Naive thymus-derived CD8-positive, alpha-beta T cell (primary cell): ENCODE results near the gene PTGDR2. TPM values are rescaled to one million over a fixed set of nuclear protein-coding genes. Genes with fewer than 3 reads are reported as not detected.

Source experiments
- ATAC-seq, 2 donors: fragments of 150-1000 bp; cut with Tn5 transposase in 1 of 2; sonication (Bioruptor Pico), chemical (Tn5 transposase) in 1 of 2; 1 replicate in 1 of 2; 2 replicates in 1 of 2; pipeline ENCODE4 v1.10.0; 2021; ENCODE audit warnings: mild to moderate bottlenecking in 2 of 2, moderate library complexity in 2 of 2
- POLR2A ChIA-PET: fragments of 350-600 bp; sonication (Branson Sonifier 250); formaldehyde crosslinking; loops from one replicate; lab custom pipeline; 2021; ENCODE audit warnings: antibody characterized with exemption; lab: Charles Lee
- DNase-seq, 10 donors: peaks; one replicate each; pipeline versions ENCODE4 v3.0.0 to v3.0.0-alpha.2; 2020 to 2022
- H3K27ac Mint-ChIP-seq, 10 donors: one replicate each; pipeline ENCODE4 v1.8.0; 2020 to 2022; ENCODE audit warnings: mild to moderate bottlenecking in 10 of 10, mixed read lengths in 10 of 10, moderate library complexity in 4 of 10, inconsistent platforms in 1 of 10
- H3K27me3 Mint-ChIP-seq, 5 donors: one replicate each; pipeline ENCODE4 v1.8.0; 2021 to 2022; ENCODE audit warnings: mixed read lengths in 5 of 5
- H3K36me3 Mint-ChIP-seq, 3 donors: one replicate each; pipeline ENCODE4 v1.8.0; 2020 to 2022; ENCODE audit warnings: mixed read lengths in 3 of 3, mild to moderate bottlenecking in 2 of 3, inconsistent platforms in 1 of 3
- H3K4me1 Mint-ChIP-seq, 4 donors: one replicate each; pipeline ENCODE4 v1.8.0; 2021 to 2022; ENCODE audit warnings: mixed read lengths in 4 of 4
- H3K4me3 Mint-ChIP-seq, 10 donors: one replicate each; pipeline ENCODE4 v1.8.0; 2020 to 2022; ENCODE audit warnings: mild to moderate bottlenecking in 10 of 10, mixed read lengths in 10 of 10, moderate library complexity in 6 of 10, inconsistent platforms in 1 of 10
- H3K9me3 Mint-ChIP-seq, 9 donors: one replicate each; pipeline ENCODE4 v1.8.0; 2020 to 2022; ENCODE audit warnings: mixed read lengths in 9 of 9, mild to moderate bottlenecking in 3 of 9, inconsistent platforms in 1 of 9, moderate library complexity in 1 of 9
- polyA plus RNA-seq, 3 donors: library from polyadenylated mRNA; unstranded; fragments of 300-500 nt; fragmentation: Illumina TruSeq; gene quantifications; one replicate each; pipeline ENCODE4 v1.2.3, GENCODE V29; 2021
- total RNA-seq, 8 experiments: library from RNA in 2 of 8; stranded (reverse) in 2 of 8; gene quantifications; one replicate each; pipeline ENCODE4 v1.2.3 and lab custom pipeline; 2021 to 2026

The PTGDR2 gene
- total and polyA plus RNA-seq, 5 experiments from 2014 or later: 0.16 TPM; not detected in 3

GRCh38 chr11:60872961-60873524, 17.3 kb upstream of the PTGDR2 start:
- H3K36me3 Mint-ChIP-seq: peaks cover 0 to 7% (median 0%) of the 10 kb centered on the region in 3 donors
- peak overlapping the region in 7 of 10 donors; percentile 32 to 92 (median 69) for H3K27ac Mint-ChIP-seq
- H3K27me3 Mint-ChIP-seq: peaks cover 0 to 6% (median 0%) of the 10 kb centered on the region in 5 donors
- H3K4me3 Mint-ChIP-seq: peak overlapping the region in 3 of 10 donors; percentile 8 to 49 (median 20)
- peak in 1 of 10 donors; percentile 42 for DNase-seq
- H3K4me1 Mint-ChIP-seq: peaks cover 11 to 49% (median 46%) of the 10 kb centered on the region in 4 donors
- POLR2A ChIA-PET: interaction anchor here (0.8 to 1.7 kb wide), 2 partner anchors 14 to 42 kb away, joined by 3 to 4 read pairs; no protein-coding TSS in a partner anchor
- no peaks in the 10 kb centered on the region for H3K9me3 Mint-ChIP-seq
- ATAC-seq: peak; percentile 17 to 55

GRCh38 chr11:60872124-60872960, 16.6 kb upstream of the PTGDR2 start:
- H3K27me3 Mint-ChIP-seq: peaks cover 0 to 6% (median 0%) of the 10 kb centered on the region in 5 donors
- POLR2A ChIA-PET: interaction anchor here (0.8 to 1.7 kb wide), 5 partner anchors 9 to 43 kb away, joined by 3 to 4 read pairs (median 3); partner anchors contain the start of gene PRPF19
- H3K4me3 Mint-ChIP-seq: peak overlapping the region in 4 of 10 donors; percentile 31 to 70 (median 42)
- no peak for ATAC-seq
- H3K36me3 Mint-ChIP-seq: no peaks in the 10 kb centered on the region
- DNase-seq: no peak
- peaks cover 11 to 49% (median 46%) of the 10 kb centered on the region in 4 donors for H3K4me1 Mint-ChIP-seq
- peak overlapping the region in 6 of 10 donors; percentile 59 to 85 (median 74) for H3K27ac Mint-ChIP-seq
- no peaks in the 10 kb centered on the region for H3K9me3 Mint-ChIP-seq

GRCh38 chr11:60871378-60872061, 15.8 kb upstream of the PTGDR2 start:
- Mint-ChIP-seq H3K27ac (peak overlapping the region in 8 of 10 donors; percentile 25 to 85 (median 75)), H3K36me3 (no peaks in the 10 kb centered on the region), H3K4me3 (peak overlapping the region in 8 of 10 donors; percentile 15 to 70 (median 34)), H3K27me3 (peaks cover 0 to 6% (median 0%) of the 10 kb centered on the region in 5 donors), H3K9me3 (no peaks in the 10 kb centered on the region), H3K4me1 (peaks cover 11 to 49% (median 46%) of the 10 kb centered on the region in 4 donors)
- POLR2A ChIA-PET: interaction anchor here (0.9 to 1.7 kb wide), 6 partner anchors 9 to 44 kb away, joined by 3 to 4 read pairs (median 3); partner anchors contain the start of gene PRPF19
- DNase-seq (peak in 2 of 10 donors; percentile 37 to 45), ATAC-seq (peak; percentile 65 to 70)

GRCh38 chr11:60870733-60871377, 15.1 kb upstream of the PTGDR2 start:
- Mint-ChIP-seq H3K9me3 (no peaks in the 10 kb centered on the region), H3K27me3 (peaks cover 0 to 6% (median 0%) of the 10 kb centered on the region in 5 donors), H3K36me3 (no peaks in the 10 kb centered on the region), H3K4me1 (peaks cover 13 to 49% (median 46%) of the 10 kb centered on the region in 4 donors), H3K4me3 (peak overlapping the region in 7 of 10 donors; percentile 15 to 67 (median 34)), H3K27ac (peak overlapping the region in 8 of 10 donors; percentile 31 to 85 (median 72))
- DNase-seq (peak in 1 of 10 donors; percentile 11), ATAC-seq (peak; percentile 22 to 26)
- POLR2A ChIA-PET: interaction anchor here (0.9 to 1.7 kb wide), 7 partner anchors 8 to 45 kb away, joined by 3 to 8 read pairs (median 3); partner anchors contain the start of gene PRPF19

GRCh38 chr11:60870276-60870675, 14.5 kb upstream of the PTGDR2 start:
- DNase-seq (peak in 3 of 10 donors; percentile 29 to 31 (median 31)), ATAC-seq (peak; percentile 29 to 56)
- peak overlapping the region in 6 of 10 donors; percentile 4 to 69 (median 30) for H3K27ac Mint-ChIP-seq
- peaks cover 0 to 6% (median 0%) of the 10 kb centered on the region in 5 donors for H3K27me3 Mint-ChIP-seq
- H3K9me3 Mint-ChIP-seq: no peaks in the 10 kb centered on the region
- POLR2A ChIA-PET: interaction anchor here (1.2 to 1.6 kb wide), 2 partner anchors 7 to 42 kb away, joined by 3 to 8 read pairs; no protein-coding TSS in a partner anchor
- H3K4me3 Mint-ChIP-seq: peak overlapping the region in 1 of 10 donors; percentile 51
- H3K4me1 Mint-ChIP-seq: peaks cover 13 to 49% (median 47%) of the 10 kb centered on the region in 4 donors
- no peaks in the 10 kb centered on the region for H3K36me3 Mint-ChIP-seq

- Mint-ChIP-seq H3K27ac (peak overlapping the region in 5 of 10 donors; percentile 8 to 68 (median 47)), H3K9me3 (no peaks in the 10 kb centered on the region), H3K27me3 (peaks cover 0 to 6% (median 0%) of the 10 kb centered on the region in 5 donors), H3K4me1 (peaks cover 15 to 51% (median 48%) of the 10 kb centered on the region in 4 donors), H3K4me3 (peak overlapping the region in 1 of 10 donors; percentile 33), H3K36me3 (no peaks in the 10 kb centered on the region)
- POLR2A ChIA-PET: interaction anchor here (1.2 kb wide), 1 partner anchor 43 kb away, joined by 8 read pairs; no protein-coding TSS in a partner anchor
- DNase-seq (no peak), ATAC-seq (no peak)
Observed at GRCh38 chr11:60869451-60869825, 13.7 kb upstream of the PTGDR2 start.

- H3K27ac Mint-ChIP-seq: peak overlapping the region in 6 of 10 donors; percentile 36 to 88 (median 60)
- ATAC-seq (no peak), DNase-seq (no peak)
- no peaks in the 10 kb centered on the region for H3K36me3 Mint-ChIP-seq
- H3K9me3 Mint-ChIP-seq: no peaks in the 10 kb centered on the region
- peaks cover 0 to 6% (median 0%) of the 10 kb centered on the region in 5 donors for H3K27me3 Mint-ChIP-seq
- no peak overlapping the region for H3K4me3 Mint-ChIP-seq
- H3K4me1 Mint-ChIP-seq: peaks cover 16 to 48% (median 47%) of the 10 kb centered on the region in 4 donors
- POLR2A ChIA-PET: interaction anchor here (1.1 kb wide), 1 partner anchor 21 kb away, joined by 3 read pairs; no protein-coding TSS in a partner anchor
Observed at GRCh38 chr11:60868682-60869450, 13.1 kb upstream of the PTGDR2 start.

- no peak for DNase-seq
- Mint-ChIP-seq H3K27me3 (peaks cover 0 to 6% (median 0%) of the 10 kb centered on the region in 5 donors), H3K4me3 (no peak overlapping the region), H3K27ac (peak overlapping the region in 3 of 10 donors; percentile 36 to 66 (median 37)), H3K4me1 (peaks cover 14 to 46% (median 41%) of the 10 kb centered on the region in 4 donors), H3K36me3 (no peaks in the 10 kb centered on the region), H3K9me3 (no peaks in the 10 kb centered on the region)
- ATAC-seq: no peak
- POLR2A ChIA-PET: interaction anchor here (0.7 to 1.2 kb wide), 4 partner anchors 20 to 52 kb away, joined by 3 to 5 read pairs (median 3); partner anchors contain the start of gene PRPF19
Observed at GRCh38 chr11:60867871-60868681, 12.3 kb upstream of the PTGDR2 start.

GRCh38 chr11:60866911-60867870, 11.4 kb upstream of the PTGDR2 start, which contains the start of gene ZP1:
ZP1 (plus strand) TSS chr11:60867542; CDS start chr11:60867562, 20 bp downstream.
- peak within 1 kb of the TSS in 5 of 10 donors; percentile 9 to 66 (median 37) for H3K27ac Mint-ChIP-seq
- POLR2A ChIA-PET: interaction anchor here (0.7 to 1.2 kb wide), 4 partner anchors 19 to 53 kb away, joined by 3 to 5 read pairs (median 3); partner anchors contain the start of gene PRPF19
- ATAC-seq (no peak), DNase-seq (no peak)
- H3K36me3 Mint-ChIP-seq: no peaks in the 10 kb centered on the region
- peaks cover 0 to 6% (median 0%) of the 10 kb centered on the region in 5 donors for H3K27me3 Mint-ChIP-seq
- no peaks in the 10 kb centered on the region for H3K9me3 Mint-ChIP-seq
- H3K4me1 Mint-ChIP-seq: peaks cover 13 to 39% (median 34%) of the 10 kb centered on the region in 4 donors
- no peak within 1 kb of the TSS for H3K4me3 Mint-ChIP-seq
